GM19240 (cell line): ENCODE data around the gene LPAR1.

Source experiments
- DNase-seq: peaks from one replicate; pipeline ENCODE4 v3.0.0; 2011; ENCODE audit warnings: low spot score; ENCODE audit not compliant: insufficient read length

LPAR1 gene

DNA sequence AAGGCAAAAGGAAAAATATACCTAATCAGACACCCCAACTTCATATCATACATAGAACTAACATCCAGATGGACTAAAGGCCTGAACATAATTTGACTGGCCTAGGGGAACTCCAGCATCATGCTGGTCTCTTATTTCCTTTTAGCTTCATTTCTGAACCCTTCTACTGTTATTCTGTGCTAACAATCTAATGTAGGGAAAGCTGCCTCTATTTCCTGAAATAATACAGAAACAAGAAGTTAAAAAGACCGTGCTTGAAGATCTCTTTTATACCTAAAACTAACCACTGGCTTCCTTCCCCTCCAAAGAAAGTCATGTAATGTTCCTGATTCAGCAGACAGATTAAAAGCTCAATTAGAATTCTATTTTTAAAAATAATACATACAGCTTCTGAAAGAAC lies 36.7 kb downstream of the LPAR1 start:
- DNase-seq, result no peak

DNA sequence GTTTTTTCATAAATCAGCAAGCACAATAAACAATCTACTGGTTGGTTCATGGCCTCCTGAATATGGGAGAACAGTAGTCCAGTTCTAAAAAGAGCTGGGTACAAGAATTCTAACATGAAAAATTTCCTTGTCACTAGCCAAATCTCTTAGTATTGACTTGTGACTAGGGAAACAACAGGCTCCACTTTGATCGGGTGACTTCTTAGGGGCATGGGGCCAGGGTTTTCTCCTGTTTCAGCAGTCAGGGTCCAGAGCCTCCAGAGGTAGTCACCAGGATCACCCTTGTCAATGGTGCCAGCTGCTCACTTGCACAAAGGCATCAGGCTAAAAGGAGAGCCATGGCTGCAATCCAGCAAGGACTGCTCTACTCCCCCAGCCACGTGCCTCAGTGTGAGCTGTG lies 38.1 kb downstream of the LPAR1 start:
- no peak for DNase-seq

DNA sequence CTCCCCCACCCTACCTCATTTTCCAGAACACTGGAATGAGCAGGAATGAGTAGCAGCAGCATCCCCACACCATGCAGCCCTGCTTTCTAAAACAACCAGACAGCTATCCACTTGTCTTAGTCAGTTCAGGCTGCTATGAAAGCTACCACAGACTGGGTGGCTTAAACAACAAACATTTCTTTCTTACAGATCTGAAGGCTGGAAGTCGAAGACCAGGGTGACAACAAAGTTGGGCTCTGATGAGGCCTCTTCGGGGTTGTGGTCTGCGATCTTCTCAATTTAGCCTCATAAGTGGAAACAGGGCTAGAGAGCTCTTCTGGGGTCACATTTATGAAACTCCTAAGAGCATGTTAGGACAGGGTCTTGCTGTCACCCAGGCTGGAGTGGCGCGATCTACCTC lies 38.9 kb downstream of the LPAR1 start:
- DNase-seq, result no peak

DNA sequence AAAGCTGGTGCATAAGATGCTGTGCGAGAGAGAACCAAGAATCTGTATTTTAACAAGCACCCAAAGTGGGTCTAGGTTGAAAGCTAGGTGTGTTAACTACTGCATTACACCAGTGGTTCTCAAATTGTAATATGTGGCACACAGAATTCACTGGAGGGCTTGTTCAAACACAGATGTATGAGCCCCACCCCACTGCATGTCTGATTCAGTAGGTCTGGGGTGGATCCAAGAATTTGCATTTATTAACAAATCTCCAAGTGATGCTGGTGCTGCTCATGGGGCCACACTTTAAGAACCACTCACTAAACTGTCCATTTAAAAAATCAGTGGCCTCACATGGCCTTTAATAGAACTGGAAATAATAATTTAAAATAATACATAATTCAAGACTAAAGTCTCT lies 40.4 kb downstream of the LPAR1 start:
- no peak for DNase-seq

DNA sequence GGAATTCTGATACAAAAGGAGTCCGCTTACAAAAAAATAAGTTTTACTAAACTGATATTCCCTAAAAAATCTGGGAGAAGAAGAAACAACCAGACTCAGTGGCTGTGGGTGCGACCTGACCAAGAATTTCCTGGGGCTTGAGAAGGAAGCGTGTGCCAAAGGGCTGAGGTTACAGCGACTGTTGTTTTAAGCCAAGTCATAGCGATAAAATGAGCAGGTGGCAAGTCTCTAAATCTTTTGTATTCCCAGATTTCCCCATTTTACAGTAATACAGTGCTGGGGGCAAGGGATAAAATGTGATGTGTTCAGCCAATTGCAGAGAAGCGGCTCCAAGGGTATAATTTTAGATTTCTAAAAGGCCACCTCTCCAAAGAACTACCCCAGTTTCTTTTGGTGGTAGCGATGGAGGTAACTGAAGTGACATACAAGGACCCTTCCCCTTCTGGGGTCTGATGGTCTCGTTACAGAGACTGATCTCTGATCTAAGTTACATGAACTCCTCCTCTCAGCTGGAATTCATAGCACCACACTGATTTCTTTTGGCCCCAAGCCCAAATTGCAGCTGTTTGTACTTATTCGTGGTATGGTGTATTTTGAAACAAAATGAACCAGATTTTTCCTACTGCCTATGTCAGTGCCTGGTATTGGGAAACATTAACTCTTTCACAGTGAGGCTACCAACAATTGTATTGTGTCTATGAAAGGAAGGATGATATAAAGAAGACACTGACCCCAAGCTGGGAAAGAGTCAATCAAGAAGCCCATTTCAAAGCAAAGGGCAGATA lies 41.6 kb downstream of the LPAR1 start:
- no peak for DNase-seq

DNA sequence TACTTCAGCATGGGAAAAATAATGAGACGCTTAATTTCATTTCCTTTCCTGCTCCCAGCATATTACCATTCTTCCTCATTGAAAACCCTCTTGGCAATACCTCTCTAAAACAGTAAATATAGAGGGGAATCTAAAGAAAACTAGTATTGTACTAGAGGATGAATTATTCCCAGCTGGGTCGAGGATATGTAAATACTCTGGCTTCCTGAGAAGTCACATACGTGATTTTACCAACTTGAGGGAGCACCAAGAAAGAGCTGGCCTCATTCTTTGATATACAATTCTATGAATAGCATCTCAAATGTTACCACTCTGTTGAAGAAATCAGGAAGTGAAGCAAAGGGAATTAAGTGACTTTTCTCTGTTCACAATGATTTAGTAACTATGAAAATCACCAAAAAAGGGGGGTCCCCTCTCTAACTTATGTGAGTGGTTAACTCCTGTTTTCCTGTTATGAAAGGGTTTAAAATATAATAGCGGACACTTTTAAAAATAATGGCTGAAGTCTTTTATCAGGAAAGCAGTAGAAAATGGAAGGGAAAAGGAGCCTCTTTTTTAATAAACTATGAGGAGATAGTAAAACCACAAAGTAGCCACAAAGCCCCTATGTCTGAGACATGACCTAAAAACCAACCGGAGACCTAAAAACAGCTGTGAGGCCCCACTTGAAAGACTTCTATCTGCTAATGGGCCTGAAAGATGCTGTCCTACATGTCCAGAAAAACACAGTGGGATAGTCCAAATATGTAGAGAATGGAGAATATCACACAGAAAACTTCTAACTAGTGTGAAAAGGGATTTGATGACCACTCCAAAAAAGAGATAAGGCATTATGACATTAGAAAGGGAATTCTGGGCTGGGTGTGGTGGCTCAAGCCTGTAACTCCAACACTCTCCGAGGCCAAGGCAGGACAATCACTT lies 42.6 kb downstream of the LPAR1 start:
- no peak for DNase-seq

DNA sequence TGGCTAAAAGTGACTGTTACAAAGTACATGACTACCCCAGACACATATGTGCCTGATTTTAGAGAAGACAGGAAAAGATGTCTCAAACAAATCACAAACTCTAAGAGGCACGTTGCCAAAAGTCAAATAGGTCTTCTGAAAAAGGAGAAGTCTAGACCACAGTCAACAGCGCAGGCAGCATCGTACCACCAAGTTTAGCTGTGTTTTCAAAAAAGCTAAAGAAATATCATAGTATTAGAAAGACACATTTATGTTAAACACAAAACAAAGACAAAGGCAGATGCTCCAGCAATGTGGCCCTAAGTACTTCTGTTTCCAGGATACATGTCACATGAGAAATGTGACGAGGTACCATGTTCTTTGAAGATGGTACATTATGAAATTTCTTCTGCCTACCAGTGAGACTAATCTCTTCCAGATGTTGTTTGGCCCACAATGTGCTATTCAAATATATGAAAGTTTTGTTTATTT lies 43.5 kb downstream of the LPAR1 start:
- DNase-seq, result no peak

DNA sequence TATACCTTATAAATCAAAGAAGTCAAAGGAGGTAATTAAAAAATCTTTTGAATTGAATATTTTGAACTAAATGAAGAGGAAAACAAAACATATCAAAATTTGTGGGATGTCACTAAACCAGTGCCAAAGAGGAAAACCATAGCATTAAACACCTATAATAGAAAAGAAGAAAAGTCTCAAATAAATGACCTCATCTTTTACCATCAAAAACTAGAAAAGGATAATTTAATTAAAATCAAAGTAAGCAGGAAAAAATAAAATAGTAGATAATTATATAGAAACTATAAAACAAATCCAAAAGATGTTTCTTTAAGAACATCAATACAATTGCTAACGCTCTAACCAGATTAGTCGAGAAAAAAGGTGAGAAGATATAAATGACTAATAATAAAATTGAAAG lies 47.8 kb downstream of the LPAR1 start:
- DNase-seq, result no peak

DNA sequence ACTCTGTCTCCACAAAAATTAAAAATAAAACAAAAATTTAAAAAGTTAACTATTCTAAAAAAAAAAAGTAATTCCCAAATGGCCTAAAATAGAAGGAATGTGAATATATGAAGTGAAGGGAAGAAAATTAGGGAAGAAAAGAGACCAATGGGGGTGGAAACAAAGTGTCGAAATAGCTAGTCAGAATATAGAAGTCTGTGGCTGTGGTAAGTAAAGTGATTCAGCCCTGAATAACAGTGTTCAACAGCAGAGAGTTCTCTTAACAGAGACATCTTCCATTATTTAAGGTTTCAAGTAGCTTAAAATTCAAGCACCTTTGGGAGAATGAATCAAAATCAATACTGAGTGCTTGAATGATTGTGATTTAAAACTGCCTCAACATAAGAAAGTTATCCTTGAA lies 51.7 kb downstream of the LPAR1 start:
- DNase-seq, result no peak

DNA sequence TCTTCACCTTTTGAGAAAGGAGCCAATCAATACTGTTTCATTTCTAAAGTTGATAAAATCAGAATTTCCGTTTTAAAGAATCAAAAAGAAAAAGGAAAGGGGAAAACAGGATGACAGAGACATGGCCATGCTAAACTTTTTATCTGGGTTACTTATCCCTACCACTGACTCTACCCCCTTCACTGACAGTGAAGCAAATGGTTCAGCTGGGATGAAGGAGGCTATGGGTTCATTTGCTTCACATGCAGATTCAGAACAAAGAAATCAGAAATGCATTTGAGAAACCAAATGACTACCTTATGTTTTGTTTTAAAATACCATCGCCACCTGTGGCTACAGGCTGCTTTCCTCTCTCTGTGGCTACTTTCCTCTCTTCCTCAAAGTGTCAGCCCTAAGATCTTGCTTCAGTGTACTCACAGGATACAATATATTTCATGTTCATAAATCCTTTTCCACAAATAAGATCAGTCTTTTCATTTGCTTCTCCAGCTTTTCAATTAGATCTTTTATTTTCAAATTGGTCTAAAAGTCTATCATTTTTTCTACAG lies 53.3 kb downstream of the LPAR1 start:
- DNase-seq, result no peak

DNA sequence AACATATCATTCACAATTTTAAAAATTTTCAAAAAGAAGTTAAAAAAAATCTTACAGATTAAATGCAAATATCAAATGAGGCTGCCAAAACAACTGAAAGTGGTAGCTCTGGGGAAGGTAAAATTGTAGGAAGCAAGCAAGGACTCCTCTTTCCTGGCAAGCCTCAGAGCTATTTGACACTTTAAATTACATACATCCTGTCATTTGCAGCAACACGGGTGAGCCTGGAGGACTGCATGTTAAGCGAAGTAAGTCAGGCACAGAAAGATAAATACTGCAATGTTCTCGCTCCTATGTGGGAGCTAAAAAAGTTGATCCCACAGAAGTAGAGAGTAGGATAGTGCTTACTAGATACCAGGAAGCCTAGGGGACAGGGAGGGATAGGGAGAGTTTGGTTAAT lies 58.0 kb downstream of the LPAR1 start:
- no peak for DNase-seq

DNA sequence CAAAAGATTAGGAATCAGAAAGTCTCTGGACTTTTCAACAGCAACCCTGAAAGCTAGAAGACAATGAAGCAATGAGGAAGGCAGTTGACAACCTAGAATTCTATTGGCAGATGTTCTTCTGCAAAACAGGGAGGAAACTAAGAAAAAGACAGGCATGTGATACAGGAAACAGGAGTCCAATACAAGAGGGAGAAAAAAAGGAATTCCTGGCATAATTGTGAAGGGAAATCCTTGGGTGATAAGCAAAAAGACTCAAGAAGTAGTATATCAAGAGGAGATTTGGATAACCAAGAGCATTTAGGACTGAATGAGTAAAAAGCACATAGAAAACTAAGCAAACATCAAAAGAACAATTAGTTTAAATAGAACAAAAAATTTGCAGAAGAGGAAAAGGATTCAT lies 58.6 kb downstream of the LPAR1 start:
- no peak for DNase-seq

DNA sequence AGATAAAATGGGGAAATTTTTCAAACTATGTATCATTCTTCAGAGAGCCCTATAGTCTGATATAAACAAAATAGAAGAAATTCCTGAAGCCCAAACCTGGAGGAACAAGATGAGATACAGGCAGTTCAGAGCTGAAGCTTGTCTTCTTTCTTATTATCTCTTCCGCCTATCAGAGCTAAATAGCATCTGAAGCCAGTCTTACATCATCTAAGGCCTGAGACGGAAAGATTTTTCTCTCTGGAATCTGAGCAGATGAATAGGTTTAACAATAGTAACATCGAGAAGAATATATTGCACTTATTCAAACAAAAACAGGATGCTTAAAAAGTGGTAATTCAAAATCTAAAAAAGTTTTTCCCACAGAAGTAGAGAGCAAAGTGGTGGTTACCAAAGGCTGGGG lies 59.8 kb downstream of the LPAR1 start:
- DNase-seq, result no peak

DNA sequence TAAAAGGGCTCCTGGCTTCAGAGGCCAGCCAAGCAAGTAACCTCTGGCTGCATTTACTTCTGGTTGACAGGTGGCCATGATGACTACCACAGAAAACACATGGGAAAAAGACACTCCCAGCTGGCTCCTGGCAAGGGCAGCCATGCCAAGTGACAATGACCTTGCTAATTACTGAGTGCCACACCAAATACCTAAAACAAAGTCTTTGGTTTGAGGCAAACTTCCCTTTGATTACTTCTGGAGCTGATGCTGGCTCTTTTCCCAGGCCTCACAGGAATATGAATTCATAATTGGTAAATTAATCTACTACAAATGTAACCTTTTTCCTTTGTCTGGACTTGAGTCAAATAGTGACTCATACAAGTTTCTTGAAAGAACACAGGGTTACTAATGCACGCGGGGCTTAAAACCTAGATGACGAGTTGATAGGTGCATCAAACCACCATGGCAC lies 61.0 kb downstream of the LPAR1 start:
- no peak for DNase-seq

DNA sequence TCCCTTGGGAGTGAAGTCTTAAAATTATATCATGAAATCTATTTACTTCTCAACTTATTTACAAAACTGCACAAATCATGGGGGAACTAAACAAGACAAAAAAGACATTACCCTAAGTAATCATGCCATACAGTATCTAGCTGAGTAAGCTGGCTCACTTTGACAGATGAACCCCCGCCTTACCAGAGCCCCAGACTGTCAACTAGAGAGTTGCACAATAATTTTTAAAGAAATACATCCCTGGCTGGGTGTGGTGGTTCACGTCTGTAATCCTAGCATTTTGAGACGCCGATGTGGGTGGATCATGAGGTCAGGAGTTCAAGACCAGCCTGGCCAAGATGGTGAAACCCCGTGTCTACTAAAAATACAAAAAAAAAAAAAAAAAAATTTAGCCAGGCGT lies 62.3 kb downstream of the LPAR1 start:
- no peak for DNase-seq

DNA sequence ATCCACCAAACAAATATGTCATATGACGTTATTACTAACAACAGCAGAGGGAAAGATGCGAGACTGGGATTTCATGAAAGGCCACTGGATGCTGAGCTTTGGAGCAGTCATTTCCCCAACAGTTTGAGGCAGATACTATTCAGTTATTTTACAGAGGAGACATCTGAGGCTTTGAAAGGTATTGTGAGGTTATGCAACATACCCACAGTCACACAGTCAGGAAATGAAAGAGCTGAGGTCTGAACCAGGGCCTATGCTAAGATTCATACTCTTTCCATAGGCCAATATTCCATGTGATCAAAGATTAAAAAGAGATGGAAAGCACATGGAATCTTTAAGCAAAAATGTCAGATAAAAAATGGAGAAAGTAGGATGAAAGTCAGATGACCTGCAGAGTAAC lies 63.0 kb downstream of the LPAR1 start:
- no peak for DNase-seq

DNA sequence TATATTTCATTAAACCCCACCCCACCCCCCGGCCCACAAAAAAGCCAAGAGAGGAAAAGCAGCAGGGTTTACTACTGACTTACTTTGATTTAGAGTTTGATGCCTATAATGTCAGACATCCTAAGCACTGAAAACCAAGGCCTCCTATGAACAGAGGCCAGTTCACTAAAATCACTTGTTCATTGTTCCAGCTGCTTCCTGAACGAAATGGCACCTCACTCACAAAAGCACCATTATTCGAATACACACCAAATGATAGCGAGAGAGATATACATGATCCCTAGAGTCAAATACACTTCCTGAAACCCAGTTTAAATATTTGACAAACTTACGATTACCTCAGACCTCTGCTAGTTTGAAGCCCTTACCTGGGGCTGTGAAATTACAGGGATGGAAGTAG lies 66.6 kb downstream of the LPAR1 start:
- DNase-seq, result no peak

DNA sequence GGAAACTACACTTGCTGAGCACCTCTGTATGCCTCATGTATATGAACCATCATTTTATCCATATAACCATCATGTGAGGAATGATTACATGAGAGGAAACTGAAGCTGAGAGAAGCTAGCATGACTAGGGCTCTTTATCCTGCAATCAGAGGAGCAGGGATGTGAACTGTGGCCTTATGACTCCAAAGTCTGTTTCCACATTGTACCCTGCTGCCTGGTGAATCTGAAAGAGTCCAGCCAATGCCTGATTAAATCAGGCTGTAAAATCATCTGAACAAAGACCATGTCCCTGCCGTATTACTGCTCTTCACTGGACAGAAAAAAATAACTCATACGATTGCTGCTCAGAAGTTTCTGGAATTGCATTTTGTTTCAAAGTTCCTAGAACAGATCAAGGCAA lies 67.0 kb downstream of the LPAR1 start:
- DNase-seq, result no peak

DNA sequence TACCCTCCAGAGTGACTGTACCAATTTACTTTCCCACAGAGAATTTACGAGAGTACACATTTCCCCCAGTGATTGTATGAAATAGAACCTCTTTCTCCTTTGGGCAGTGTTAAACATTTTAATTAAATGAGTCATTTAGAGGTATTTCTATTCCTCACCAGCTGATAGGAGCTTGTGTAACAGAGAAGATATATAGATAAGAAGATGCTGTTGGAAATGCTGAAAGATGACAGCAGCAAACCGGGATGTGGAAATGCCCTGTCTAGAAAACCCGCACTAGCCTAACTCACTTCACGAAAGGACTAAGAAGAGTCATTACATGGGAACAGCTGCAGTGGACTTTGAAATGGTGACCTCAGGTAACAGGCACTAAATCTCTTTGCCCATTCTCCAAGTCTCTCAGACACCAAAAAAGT lies 68.3 kb downstream of the LPAR1 start:
- no peak for DNase-seq

DNA sequence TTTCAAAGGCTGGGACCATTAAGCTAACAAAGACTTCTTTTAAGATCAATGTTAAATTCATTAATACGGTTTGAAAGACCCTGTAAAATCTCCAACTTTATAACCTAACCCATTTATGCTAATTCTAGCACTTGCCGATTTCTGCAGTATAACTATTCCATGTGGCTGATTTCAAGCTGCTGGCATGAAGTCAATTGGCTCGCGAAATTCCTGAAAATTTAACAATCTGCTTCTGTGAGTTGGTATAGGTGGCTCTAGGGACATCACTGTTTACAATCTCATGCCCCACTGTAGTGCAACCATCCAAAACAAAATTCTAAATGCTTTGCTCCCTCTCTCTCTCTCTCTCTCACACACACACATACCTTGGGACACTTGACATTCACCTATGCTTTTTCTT lies 70.2 kb downstream of the LPAR1 start:
- DNase-seq, result no peak

DNA sequence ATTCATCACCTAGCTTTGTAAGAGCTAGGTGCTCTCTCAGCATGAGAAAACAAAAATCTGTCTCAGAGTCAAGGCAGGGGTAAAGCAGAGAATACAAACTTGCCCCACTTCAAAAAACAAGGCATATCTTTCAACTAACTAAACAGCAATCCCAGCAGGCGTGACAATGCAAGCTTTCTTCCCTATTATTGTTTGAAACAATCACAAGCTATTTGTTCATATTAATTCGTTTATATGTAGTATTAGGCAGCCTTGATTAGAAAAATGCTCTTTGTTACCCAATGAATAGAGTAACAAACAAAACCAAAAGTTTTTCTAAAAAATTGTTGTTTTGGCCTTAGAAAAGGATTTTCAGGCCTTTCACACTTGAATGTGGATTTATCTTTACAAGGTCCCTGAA lies 71.1 kb downstream of the LPAR1 start:
- DNase-seq, result no peak

DNA sequence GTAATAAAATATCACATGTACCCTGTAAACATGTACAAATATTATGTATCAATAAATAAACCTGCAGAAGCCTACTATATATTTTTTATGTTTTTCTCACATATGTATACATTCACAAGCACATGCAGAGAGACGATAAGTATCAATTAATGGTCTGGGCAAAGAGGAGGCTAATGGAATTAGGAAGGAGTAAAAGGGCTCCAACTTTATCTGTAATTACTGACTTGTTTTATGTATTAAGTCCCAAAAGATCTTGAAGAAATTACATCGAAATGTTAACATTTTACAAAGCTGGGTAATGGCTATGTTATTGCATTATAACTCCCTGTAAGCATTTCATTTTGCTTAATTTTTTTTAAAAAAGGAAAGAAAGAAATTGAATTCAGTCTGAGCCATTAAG lies 78.0 kb downstream of the LPAR1 start:
- no peak for DNase-seq
